Mucosa of gallbladder (tissue), 1 donor: ENCODE data around the gene CDK18. TPM values are rescaled to one million over a fixed set of nuclear protein-coding genes. Genes with fewer than 3 reads are reported as not detected.
A peak's percentile ranks its signal among the peaks of the same experiment; 100 is the strongest.

Experiments used
- DNase-seq: peaks from one replicate; pipeline ENCODE4 v3.0.0-alpha.2; 2020; ENCODE audit warnings: low spot score
- total RNA-seq: library from RNA; stranded (reverse); gene quantifications from one replicate; pipeline ENCODE4 v1.2.1, GENCODE V29; 2021
- donor health status: DM: no; HTN: no; CAD: no.

Gene CDK18
- total RNA-seq, 1 donor from 2014 or later: 76.4 TPM

DNA sequence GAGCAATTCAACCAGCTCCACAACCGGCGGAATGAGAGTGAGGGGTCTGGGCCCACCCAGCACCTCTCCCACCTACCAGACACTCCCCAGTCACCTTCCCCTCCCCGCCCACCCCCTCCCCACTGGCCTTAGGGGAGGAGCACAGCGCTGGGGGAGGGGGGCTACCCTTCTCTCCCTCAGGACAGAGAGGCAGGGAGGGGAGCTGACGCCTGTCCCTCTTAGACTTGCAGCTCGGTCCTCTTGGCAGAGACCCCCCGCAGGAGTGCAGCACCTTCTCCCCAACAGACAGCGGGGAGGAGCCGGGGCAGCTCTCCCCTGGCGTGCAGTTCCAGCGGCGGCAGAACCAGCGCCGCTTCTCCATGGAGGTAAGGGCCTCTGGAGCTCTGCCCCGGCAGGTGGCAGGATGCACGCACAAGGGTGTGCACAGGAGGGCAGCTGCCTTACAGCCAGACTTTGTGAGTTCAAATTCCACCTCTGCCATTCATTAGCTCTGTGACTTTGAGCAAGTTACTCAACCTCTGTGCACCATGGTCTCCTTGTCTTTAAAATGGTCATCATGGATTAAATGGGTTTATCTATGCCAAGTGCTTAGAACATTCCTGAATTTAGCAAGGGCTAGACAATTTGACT is 18.9 kb downstream of the CDK18 start:
- DNase-seq: no peak

DNA sequence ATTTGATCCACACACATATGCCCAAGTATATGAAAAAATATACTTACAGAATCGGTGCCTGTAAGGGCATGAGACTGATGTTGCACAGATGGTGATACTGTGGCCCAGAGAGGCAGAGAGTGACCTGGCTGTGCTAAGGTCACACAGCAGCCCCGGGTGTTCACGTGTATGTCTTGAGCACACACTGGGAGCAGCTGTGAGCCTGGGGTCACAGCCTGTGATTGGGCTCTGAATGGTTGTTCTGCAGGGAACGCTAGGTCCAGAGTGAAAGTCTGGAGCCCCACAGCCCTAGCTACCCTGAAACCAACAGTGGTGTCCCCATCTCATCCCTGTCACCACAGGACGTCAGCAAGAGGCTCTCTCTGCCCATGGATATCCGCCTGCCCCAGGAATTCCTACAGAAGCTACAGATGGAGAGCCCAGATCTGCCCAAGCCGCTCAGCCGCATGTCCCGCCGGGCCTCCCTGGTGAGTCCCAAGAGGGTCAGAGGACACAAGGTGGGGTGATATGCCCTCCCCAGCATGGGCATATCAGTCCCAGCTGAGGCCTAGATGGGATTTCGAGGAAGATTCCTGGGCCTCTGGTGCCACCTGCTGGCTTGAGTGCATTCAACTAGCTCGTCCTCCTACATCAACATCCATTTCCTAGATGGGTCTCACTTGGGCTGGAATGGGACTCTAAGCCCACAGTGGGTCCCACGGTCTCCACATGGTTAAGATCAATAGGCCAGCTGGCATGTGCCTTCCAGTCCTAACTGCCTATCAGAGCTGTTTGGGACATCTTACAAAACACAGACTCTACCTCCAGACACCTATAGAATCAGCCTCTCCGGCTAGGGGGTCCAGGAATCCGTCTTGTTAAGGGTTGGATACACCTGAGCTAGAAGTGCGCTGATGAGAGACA is 19.7 kb downstream of the CDK18 start:
- DNase-seq: peak; percentile 79

DNA sequence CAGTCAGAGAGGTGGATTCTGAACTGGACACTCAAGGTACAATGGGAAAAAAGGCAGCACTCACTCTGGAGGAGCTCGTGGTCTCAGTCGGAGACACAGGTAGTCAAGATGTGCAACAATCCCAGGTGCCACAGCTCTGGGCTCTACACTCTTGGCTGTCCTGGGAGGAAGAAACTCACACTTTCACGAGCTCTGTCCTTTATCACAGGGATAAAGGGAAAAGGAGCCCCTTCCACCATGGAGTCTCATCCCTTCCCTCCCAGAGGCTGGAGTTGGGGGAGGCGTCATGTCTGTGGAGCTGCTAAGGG is 20.3 kb downstream of the CDK18 start:
- DNase-seq: no peak

DNA sequence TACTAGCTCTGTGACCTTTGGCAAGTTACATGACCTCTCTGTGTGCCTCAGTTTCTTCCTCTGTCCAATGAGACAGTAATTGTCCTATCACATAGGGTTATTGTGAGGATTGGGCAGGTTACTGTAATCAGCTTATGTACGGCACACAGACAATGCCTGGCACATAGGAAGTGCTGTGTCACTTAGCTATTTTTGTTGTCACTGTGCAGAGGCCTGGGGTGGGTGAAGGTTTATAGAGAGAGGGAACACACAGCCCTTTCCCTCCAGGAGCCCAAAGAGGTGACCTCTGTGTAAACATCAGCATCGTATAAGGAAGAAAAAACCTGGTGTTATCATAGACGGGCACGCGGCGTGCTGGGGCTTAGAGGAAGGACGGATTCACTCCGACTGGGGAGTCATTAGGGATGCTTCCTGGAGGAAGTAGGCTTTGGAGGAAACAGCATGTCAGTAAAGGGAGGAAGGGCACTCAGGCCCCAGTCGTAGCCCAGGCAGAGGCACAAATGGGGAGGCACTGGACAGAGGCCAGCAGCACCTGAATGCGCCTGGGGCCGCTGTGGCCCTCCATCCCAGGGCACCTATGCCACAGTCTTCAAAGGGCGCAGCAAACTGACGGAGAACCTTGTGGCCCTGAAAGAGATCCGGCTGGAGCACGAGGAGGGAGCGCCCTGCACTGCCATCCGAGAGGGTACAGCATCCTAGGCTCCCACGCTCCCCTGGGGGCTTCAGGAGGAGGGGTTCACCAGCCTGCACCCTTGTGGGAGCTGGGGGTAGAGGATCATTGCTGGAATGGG is 21.2 kb downstream of the CDK18 start:
- no peak for DNase-seq

DNA sequence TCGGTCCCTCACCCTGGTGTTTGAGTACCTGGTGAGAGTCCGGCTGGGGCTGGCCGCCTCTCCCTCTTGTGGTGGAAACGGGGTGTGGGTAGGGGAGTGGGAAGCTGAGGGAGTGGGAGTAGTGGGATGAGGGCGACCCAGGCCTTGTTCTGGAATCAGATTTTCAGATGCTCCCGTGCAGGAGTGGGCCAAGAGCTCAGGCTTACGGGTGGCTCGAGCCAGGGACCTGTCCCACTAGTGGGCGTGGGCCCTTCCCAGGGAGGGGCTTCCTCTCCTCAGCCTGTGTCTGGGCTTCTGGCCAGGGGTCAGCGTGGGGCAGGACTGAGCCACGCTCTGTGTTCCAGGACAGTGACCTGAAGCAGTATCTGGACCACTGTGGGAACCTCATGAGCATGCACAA is 22.0 kb downstream of the CDK18 start:
- DNase-seq: no peak

DNA sequence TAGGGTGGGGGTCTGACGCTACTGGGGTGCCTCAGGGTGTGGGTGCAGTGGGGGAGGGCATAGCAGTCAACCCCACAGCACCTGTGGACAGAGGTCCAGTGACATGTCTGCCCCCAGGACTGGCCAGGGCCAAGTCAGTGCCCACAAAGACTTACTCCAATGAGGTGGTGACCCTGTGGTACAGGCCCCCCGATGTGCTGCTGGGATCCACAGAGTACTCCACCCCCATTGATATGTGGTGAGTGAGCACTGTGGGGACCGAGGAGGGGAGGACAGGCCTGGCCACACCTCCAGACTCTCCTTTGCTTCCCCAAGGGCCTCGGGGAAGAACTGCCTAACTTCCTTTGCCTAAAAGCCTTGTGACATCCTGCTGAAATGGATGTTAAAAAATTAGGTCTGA is 23.5 kb downstream of the CDK18 start:
- DNase-seq: no peak

DNA sequence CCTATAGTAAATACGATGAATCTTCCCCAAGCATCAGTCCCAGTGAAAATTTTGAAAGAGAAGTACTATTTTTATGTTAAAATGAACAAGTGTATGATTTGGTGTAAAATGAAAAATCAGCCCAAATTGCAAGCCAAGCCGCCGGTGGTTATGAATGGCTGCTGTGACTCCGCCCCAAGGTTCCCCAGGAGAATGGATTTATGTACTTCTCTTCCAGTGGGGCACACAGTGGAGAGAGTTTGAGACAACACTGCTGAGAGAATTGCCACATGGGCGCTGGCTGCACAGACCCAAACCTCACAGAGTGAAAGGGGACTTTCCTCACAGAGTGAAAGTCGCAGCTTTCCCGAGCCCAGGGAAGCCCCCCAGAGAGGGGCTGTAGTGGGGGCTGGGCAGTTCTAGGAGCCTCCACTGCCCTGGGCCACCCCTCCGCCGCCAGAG is 24.0 kb downstream of the CDK18 start:
- no peak for DNase-seq

DNA sequence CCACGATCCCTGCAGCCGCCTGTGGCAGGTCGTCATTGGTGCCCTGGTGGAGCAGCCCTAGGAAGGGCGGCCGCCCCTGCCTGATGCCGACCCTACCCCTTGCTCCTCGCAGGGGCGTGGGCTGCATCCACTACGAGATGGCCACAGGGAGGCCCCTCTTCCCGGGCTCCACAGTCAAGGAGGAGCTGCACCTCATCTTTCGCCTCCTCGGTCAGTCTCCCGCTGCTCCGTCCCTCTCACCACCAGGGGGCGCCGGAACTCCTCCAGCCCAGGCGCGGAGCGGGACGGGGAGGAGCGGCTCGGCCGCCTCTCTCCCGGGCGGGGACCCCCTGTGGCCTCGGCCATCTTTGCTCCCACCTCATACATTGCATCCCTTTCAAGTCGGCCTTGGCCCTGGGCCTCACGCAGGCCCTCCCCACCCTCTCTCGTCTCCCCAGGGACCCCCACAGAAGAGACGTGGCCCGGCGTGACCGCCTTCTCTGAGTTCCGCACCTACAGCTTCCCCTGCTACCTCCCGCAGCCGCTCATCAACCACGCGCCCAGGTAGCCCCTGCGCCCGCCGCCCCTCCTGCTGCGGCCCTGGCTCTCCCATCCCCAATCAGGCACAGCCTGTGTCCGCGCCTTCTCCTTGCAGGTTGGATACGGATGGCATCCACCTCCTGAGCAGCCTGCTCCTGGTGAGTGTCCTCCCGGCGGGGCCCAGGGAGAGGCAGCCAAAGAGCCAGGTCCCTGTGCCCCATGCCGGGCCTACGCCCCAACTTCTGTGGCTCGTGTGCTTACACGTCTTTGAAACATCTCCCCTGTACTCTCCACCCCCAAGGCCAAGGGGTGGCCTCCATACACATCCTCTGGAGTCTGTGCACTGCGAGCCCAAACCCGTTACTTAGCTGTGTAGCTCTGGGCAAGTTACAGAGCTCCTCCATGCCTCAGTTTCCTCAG is 24.7 kb downstream of the CDK18 start:
- DNase-seq: peak; percentile 83

DNA sequence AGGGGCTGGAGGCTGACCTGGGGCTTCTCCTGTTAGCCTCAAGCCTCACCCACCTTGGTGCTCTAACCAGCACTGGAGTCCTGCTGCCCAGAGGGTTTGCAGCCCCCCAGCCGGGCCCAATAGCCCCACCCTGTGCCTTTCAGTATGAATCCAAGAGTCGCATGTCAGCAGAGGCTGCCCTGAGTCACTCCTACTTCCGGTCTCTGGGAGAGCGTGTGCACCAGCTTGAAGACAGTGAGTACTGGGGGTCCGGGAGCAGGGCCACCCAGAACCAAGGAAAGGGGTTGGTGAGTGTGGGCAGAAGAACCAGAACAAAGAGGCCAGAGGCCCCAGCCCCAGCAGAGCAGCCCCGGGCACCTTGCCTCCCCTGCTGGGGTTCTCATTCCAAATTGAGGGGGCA is 25.6 kb downstream of the CDK18 start:
- DNase-seq: no peak

DNA sequence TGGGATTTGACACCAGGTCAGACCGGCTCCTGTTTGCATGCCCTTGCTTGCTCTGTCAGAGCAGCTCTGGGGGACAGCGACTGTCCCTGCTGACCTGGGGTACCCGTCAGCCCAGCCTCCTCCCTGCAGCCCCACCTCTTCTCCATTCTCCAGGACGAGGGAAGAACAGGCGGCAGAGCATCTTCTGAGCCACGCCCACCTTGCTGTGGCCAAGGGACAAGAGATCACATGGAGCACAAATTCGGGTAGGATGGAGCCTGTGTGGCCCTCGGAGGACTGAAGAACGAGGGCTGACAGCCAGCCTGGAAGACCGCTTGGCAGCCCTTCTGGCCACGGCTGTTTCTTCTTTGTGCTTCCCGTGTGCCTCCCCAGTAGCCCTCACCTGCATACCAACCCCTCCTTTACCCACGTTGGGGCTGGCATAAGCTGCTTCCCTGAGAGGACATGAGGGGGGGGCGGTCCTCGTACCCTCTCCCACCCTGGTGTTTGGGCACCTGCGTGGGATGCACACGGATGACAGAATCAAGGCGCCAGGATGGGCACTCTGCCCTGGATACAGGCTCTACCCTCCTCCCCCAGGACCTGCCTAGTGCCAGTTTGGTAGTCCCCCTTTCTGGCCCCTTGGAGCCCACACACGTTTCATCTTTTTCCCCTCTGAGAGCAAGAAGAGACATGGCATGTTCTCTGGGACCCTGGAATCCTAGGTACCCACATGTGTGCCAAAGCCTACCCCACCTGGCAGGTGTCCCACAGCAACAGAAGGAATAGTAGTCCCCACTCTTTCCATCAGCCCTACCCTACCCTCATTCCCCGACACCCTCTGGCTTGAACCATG is 26.9 kb downstream of the CDK18 start:
- no peak for DNase-seq

DNA sequence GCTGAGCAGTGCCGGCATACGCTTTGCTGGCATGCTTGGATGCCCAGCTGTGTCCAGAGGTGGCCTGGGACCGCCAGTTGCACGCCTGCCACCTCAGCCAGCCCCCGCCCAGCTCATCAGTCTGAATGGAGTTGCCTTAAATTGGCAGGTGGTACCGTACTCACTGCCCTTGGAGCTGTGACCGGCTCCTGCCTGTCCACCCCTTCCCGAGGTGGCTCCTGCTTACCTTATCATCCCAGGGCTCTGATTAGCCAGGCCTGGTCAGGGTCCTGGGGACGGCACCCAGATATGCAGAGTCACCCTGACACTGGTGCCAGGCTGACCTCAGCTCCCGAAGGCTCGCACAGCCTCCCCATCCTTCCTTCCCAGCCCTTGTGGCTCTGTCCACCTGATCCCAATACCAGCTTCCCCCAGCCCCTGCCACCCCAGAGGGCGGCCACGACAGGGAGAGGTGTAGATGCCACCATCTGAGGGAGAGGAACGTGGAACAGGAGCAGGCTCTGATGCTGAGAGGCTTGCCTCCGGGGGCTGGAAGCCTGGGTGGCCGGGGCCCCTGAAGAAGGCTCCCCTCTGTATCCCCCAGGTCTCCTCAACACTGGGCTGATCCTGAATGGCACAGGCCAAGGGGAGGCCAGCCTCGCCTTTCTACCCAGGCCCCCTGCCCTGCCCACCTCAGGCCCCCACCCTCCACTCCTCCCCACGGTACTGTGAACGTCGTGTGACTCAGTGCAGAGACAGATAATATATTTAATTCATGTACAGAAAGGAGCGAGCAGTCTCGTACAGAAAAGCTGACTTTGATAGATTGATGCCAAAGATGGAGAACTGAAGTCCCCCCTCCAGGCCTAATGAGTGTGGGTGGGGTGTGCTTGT is 27.8 kb downstream of the CDK18 start:
- DNase-seq: no peak

DNA sequence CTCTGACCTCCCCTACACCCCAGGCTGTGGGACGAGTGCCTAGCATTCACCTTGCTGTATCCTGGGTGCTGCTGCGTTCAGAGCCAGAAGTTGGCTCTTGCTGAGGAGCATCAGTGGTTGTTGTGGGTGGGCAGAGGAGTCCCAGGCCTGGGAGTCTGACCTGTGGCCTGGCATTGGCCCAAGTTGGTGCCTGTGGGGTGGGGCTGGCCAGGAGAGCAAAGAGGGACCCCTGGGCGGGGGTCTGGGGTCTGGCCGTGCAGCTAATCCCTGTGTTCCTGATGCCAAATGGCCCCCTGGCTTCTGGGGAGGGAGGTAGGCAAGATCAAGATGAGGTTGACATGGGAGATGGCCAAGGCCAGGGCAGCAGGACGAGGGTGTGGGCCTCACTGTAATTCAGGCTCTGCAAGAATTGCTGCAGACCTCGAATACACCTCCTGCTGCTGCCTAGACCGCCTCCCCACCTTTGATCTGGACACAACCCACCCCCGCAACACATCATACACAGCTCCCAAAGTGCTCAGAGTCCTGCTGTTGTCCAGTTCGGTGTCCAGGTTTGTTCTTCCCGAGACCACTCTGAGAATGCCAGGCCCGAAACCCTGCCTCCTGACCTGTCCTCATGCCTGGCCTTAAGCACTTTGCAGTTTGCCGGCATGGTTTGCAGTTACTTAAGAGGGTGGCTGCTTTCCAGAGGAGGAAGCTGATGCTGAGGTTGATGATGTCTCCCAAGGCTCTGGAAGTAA is 28.7 kb downstream of the CDK18 start:
- no peak for DNase-seq

DNA sequence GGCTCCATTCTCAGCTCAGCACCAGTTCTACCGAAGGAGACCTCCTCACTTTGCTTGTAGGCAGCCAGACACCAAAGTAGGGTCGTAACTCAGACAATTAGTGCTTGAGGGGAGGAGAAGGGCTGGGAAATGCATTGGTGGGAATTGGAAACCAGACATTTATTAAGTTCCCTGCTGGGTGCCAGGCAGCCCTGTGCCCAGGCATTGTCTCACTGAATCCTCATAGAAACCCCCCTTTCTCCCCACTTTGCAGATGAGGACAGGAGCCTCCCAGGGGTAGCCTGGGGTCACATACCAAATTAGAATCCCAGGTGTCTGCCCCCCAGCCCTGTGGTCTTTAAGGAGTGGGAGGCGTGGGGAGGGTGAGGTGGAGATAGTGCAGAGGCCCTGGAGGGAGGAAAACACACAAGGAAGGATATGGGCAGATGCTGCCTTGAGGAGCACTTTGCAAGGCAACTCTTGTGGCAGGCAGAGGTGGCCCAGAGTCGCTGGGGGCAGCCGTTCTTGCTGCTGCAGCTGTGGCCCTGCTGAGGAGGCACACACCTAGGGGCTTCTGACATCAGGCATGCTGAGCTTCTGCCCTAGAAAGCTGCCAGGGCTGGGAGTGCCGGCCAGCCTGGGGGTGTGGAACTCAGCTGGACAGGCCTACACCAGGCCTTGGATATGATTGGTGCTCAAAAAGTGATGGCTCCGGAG is 29.4 kb downstream of the CDK18 start:
- DNase-seq: no peak

DNA sequence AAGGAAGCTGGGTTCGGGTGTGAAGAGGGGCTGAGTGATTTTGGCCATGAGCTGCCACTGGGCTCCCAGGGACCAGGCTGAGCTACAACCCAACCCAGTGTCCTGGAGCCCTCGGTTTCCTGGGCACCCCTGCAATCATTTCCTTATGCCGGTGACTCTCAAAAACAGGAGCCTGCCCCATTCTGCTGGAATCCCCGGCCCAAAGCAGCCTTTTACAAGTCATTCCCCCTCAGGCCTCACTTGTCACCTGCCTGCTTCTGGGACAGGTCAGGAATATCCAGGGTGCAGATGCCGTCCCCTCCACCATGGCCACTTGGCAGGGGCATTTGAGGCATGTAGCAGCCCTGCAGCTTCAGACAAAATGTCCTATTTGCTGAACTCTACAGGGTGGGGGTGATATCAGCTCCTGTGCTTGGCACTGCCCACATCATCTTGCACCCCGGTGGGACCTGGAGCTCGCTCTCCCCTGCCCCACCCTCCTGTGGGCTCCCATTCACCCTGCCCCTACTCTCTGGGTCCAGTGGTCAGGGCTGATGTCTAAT is 30.0 kb downstream of the CDK18 start:
- no peak for DNase-seq

DNA sequence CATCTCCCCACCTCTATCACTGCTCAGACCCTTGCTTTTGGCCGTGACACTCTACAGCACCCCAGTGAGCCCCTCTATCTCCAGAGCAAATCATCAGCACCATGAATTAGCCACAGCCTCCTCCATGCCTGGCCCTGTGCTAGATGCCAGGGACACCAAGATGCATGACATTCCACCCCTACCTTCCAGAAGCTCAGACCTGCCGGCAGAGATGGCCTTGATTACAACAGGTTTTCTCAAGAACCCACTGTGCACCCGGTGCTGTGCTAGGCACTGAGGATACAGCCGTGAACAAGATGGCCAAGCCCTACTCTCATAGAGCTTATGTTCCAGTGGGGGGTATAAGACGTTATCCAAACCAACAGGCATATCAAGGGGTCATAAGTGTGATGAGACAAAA is 30.6 kb downstream of the CDK18 start:
- DNase-seq: no peak

DNA sequence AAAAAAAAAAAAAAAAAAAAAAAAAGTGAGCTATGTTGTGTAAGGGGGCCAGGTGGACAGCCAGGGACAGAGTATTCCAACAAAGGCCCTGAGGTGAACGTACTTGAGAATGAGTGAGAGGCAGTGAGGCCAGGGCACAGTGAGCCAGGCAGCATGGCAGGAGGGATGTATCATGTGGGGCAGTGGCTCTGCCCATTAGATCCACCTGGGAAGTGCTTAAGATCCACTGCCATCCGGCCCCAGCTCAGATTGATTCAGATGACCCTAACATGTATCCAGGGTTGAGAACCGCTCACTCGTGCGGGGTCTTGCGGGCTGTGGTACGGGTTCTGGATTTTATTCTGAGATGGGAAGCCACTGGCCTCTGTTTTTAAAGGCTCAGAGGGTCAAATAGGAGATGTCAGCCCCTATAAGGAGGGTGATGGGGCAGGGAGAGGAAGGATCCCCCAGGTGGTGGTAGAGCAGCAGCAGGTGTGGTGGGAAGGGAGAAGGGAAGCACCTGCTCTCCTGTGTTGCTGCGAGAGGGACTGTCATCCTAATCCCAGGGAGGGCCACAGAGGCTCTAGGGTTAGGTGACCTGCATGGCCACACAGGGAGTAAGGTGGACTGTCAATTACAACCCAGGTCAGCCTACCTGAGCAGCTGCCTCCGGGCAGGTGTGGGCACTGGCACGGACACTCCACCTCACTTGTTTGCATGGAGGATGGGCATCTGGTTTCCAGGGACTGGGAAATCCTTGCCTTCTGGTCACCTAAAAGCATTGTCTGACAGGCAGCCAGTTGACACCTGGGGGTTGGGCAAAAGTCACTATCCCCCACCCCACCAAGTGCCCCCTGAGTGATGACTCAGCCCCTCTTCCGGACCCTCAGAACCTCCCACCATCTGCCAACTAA is 31.6 kb downstream of the CDK18 start:
- DNase-seq: no peak
